VCaP (cell line): ENCODE data around the gene SCP2.
A peak's percentile ranks its signal among the peaks of the same experiment; 100 is the strongest.

Experiments
- H3K27ac ChIP-seq: fragments of 450-650 bp; 2 replicates; pipeline ENCODE4 v1.5.1; 2017
- CTCF ChIP-seq: fragments of 450-650 bp; conservative IDR thresholded peaks from 2 replicates; pipeline ENCODE4 v1.5.1; 2017; ENCODE audit warnings: mild to moderate bottlenecking, moderate library complexity

The SCP2 gene

DNA sequence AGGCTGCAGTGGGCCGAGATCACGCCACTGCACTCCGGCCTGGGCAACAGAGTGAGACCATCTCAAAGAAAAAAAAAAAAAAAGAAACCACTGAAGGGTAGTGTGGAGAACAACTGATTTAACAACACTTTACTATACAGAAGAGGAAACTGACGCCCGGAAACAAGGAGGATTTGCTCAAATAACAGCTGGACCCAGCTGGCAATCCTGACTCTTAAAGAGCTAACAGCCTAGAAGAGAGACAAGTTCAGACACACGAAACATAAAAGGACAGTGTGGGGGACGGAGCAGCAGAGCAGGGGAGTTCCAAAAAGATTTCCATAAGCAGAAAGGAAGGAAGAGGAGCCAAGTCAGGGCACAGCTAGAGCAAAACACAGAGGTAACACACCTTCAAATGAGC is 9.9 kb upstream of the SCP2 start:
- H3K27ac ChIP-seq: no peak overlapping the region
- TF ChIP-seq CTCF: no peak

- no peak overlapping the region for H3K27ac ChIP-seq
- no peak for TF ChIP-seq CTCF
Observed at GRCh38 chr1:52917581-52917980, 9.5 kb upstream of the SCP2 start.

GRCh38 chr1:52918201-52918600 is 8.9 kb upstream of the SCP2 start:
- no peak overlapping the region for H3K27ac ChIP-seq
- TF ChIP-seq CTCF: no peak

- no peak overlapping the region for H3K27ac ChIP-seq
- no peak for TF ChIP-seq CTCF
Observed at GRCh38 chr1:52919051-52919722, 7.9 kb upstream of the SCP2 start.

DNA sequence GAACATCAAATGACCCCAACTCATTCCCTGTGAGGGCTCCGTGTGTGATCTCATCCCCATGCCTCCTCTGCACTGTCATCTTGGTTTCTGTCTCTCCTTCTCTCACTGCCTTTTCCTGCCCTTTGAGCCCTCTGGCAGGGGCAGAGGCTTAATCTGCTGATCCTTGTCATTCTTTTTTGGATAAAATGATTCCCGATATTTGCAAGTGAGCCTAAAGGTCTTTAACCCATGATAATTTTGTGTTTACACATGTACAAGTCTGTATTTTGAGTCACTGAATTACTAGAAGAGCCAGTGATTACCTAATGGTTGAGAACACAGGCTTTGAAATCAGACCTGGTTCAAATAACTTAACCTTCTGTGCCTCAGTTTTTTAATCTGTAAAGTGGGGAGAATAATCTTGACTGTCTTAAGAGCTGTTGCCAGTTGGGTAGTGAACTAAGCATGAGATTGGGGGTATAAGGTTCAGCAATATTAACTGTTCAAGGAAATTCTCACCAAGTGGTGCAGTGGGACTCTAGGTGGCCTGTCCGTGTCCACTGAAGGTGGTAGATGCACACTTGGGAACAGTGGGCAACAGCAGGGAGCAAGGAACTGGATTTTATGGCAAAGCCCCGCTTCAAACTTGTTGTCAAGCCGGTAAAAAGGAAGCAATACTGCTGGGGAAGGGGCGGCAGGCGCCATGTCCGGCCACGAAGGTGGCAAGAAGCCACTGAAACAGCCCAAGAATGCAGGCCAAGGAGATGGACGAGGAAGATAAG is 7.2 kb upstream of the SCP2 start:
- no peak overlapping the region; the same call in 1 of the 2 replicates for H3K27ac ChIP-seq
- no peak for TF ChIP-seq CTCF

- H3K27ac ChIP-seq: peak overlapping the region; percentile 88
Observed at GRCh38 chr1:52920791-52921291, 6.2 kb upstream of the SCP2 start.

More at GRCh38 chr1:52920791-52921291, 6.2 kb upstream of the SCP2 start:
- TF ChIP-seq CTCF: no peak
